GM19452 (cell line): ENCODE data around the gene KLF17.

ENCODE experiments used
- ATAC-seq: cut with Tn5 transposase; IDR thresholded peaks from one replicate; pipeline ENCODE4 v1.9.1; 2021; ENCODE audit not compliant: unreplicated experiment

KLF17 gene, protein sequence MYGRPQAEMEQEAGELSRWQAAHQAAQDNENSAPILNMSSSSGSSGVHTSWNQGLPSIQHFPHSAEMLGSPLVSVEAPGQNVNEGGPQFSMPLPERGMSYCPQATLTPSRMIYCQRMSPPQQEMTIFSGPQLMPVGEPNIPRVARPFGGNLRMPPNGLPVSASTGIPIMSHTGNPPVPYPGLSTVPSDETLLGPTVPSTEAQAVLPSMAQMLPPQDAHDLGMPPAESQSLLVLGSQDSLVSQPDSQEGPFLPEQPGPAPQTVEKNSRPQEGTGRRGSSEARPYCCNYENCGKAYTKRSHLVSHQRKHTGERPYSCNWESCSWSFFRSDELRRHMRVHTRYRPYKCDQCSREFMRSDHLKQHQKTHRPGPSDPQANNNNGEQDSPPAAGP

DNA sequence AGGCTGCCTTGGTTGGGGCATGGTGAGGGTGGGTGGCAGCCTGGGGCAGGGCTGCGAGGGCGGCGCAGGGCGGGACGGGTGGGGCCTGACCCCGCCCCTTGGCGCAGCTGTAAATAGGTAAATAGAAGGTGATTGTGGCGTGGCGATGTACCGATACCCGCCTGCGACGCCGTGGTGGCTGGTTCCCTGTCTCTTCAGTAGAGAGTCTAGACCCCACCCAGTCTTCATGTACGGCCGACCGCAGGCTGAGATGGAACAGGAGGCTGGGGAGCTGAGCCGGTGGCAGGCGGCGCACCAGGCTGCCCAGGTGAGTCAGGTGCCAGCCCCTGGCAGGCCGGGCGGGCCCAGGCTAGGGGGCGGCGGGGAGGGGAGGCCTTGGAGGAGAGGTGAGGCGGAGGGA, at the start of gene KLF17:
TSS of gene KLF17 (plus strand) at position 140 of the 400 bp plus-strand sequence. CDS start at position 227, 87 bp downstream.
- no peak for ATAC-seq

DNA sequence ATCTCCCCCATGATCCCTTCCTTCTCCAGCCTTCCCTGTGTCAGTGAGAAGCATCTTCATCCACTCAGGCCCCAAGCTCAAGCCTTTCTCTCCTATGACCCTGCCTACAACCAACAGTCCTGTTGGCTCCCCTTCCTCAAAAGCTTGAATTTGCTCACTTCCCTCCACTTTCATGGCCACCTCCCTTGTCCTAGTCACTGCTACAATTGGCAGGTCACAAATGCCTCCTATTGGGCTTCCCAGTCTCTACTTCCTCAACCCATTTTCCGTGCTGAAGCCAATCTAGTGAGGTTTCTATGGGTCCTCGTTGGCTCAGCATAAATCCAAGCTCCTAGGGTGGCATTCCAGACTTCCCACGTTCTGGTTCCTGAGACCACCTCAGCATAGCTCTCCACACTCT, 47.2 kb upstream of the KLF17 start:
- no peak for ATAC-seq

DNA sequence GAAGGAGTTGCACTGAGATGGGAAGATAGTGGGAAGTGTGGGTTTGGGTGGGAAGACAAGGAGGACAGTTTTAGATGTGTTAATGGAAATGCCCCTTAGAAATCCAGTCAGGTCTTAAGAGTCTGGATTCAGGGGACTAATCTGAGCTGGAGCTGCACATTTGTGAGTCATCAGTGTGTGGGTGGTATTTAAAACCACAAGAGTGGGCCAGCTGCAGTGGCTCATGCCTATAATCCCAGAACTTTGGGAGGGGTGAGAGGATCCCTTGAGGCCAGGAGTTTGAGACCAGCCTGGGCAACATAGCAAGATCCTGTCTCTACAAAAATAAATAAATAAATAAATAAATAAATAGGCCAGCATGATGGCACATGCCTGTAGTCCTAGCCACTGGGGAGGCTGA, 46.4 kb upstream of the KLF17 start:
- no peak for ATAC-seq

DNA sequence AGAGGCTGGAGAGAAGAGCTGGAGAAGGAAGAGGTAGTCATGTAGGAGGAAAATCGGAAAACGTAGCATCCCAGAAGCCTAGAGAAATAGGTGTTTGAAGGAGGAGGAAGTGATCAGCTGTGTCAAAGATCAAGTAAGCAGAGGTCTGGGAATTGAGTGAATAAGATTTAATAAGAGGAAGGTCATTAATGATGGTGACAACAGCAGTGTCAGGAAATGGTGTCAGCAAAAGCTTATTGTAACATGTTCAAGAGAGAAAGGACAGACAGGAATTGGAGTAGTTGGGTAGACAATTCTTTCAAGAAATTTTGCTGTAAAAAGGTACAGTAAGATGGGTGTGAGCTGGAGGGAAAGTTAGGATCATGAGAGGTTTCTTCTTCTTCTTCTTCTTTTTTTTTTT, 45.8 kb upstream of the KLF17 start:
- no peak for ATAC-seq

DNA sequence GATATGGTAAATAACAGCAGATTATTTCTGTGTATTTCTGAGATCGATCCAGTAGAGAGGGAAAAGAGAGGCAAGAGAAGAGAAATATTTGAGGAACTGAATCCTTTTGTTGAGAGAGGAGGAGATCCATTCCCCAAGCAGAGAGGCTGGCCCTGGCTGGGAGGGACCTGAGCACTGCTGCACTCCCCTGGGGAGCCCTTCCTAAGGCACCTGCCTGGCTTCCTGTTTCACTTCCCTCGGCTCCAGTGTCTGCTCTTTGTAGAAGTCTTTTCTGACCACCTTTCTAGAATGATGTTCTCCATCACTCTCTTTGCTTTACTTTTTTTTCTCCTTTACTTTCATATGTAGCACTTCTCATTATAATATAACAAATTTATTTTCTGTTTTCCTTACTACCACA, 45.1 kb upstream of the KLF17 start:
- no peak for ATAC-seq

DNA sequence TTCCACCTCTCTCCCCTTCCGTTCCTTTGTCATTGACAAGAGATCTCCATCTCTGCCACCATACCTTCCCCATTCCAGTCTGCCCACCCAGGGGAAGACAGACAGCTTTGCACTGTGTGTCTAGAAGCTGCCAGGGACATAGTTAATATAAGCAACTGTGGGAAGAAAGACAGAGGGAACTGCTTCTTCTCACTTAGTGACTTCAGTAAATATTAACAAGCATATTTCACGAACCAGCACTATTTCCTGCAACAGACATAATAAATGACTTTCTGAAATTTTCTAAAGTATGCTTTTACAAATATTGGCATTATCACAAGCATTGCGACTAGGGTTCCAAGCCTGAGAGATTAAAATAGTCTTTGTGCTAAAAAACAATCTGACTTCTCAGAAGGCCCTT, 44.2 kb upstream of the KLF17 start:
- ATAC-seq: no peak

DNA sequence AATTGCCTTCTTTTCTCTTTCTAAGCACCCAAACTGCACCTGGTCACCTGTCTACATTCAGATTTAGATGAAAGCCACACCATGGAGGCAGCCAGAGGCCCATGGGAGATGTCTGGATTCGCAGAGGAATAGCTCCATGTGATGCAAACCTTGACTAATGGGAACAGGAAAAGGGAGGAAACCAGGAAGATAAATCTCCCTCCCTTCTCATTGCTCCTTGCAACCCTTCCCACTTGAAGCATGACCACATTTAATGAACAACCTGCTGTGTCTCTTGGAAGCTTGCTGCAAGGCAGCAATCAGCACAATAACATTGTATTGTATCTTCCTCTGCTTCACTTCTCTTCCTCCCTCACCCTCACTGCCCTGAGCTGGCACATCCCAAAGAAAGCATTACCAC, 42.6 kb upstream of the KLF17 start:
- no peak for ATAC-seq

DNA sequence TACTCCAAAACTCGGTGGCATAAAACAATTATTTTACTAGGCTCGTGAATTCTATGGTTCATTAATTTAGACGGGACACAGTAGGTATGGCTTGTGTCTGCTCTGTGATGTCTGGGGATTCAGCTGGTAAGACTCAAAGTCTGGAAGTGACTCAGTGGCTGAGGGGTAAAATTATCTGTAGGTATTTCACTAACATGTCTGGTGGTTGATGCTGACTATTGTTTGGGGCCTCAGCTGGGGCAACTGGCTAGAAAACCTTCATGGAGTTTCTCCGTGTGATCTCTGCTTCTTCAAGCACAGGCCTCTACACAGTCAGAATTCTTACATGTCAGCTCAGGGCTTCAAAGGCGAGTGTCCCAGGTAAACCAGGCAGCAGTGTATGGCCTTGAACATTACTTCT, 41.2 kb upstream of the KLF17 start:
- ATAC-seq: no peak

DNA sequence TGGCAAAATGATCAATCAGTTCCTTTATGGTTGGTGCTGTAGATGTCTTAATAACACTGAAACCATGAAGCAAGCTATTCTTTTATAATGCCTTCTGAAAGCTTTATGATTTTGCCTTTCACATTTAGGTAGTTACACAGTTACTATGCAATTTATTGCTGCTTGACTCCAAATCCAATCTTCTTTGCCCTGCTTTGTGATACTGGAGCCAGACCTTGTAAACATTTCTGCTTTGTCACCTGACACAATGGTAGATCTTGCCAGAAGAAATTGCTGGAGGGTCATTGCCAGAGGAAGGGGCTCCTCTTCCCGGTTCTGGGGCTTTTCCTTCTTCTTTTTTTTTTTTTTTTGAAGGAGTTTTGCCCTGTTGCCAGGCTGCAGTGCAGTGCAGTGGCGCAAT, 40.5 kb upstream of the KLF17 start:
- no peak for ATAC-seq

DNA sequence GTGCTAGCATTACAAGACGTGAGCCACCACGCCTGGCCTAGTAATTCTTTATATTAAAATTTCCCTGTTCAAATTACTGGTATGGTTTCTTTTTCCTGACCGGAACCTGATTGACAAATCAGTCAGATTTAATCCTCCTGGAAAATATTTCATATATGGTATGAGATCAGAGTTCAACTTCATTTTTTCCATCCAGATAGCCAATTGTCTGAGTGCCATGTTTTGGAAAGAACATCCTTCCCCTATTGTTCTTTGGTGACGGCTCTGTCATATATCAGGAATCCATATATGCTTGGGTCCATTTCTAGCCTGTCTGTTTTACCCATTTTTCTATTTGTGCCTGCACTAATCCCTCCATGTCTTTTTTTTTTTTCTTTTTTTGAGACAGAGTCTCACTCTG, 39.1 kb upstream of the KLF17 start:
- no peak for ATAC-seq

DNA sequence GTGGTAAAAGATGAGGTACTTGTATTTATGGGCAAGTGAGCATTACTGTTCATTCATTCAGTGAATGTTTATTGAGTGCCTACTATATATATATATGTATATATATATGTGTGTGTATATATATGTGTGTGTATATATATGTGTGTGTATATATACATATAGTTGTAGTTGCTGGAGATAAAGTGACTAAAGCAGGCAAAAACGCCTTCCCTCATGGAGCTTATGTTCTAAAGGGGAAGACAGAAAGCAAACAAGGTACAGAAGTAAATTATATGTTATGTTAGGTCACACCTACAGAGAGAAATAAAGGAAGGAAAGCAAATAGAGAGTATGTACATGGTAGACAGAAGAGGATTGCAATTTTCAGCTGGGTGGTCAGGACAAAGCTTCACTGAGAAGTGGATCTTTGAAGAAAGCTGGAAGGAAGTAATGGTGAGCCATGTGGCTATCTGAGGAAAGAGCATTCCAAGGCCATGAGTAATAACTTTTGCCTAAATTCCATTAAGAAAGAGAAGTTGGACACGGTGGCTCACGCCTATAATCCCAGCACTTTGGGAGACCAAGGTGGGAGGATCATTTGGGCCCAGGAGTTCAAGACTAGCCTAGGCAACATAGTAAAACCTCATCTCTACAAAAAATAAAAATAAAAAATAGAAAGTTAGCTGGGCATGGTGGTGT, 33.5 kb upstream of the KLF17 start:
- ATAC-seq: no peak

DNA sequence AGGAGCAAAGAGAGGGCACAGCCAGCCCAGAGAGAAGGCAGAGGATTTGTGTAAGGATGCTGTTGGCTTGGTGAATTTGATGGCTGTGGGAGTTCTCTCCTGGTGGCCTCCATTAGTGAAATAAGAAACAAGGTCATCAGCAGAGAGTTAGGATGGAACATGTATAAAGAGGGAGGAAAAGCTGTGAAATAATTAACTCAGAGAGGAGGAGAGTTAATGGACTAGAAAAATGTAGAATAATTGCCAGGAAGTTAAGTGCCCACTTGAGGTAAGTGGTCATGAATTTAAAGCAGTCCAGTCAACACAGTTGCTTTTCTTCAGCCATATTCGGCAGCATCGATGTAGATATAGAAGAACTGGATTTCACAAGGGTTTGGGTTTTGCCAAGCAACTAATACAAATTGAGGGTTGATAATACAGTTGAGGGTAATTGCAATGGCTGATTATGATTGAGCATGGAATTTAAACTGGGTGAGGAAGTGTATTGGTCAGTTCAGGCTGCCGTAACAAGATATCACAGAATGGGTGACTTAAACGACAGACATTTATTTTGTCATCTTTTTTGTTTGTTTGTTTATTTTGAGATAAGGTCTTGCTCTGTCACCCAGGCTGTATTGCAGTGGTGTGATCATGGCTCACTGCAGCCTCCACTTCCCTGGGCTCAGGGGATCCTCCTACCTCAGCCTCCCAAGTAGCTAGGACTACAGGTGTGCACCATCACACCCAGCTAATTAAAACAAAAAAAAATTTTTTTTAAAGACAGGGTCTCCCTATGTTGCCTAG, 31.7 kb upstream of the KLF17 start:
- ATAC-seq: no peak

DNA sequence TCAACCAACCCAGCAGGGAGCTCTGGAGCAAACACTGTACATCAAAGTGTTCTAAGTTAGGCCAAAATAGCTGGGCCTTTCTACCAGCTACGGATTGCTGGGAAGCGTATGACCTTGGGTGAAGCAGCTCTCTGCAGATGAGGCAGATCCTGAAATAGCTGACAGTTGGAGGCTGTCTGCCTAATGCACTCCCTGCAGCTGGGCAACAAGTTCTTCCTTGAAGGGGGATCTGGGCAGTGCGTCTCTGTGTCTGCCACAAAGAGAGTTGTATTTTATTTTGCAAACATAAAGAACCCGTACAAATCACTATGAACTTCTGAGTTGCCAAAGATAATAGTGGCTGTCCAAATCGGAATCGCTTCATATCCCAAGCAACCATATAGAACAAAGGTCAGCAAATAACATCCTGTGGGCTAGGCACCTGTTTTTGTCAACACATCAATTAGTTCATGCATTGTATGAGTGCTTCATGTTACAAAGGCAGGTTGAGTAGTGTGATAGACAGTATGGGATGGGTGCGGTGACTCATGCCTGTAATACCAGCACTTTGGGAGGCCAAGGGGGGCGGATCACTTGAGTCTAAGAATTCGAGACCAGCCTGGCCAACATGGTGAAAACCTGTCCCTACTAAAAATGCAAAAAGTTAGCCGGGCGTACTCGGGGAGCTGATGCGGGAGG, 29.1 kb upstream of the KLF17 start:
- ATAC-seq: no peak

DNA sequence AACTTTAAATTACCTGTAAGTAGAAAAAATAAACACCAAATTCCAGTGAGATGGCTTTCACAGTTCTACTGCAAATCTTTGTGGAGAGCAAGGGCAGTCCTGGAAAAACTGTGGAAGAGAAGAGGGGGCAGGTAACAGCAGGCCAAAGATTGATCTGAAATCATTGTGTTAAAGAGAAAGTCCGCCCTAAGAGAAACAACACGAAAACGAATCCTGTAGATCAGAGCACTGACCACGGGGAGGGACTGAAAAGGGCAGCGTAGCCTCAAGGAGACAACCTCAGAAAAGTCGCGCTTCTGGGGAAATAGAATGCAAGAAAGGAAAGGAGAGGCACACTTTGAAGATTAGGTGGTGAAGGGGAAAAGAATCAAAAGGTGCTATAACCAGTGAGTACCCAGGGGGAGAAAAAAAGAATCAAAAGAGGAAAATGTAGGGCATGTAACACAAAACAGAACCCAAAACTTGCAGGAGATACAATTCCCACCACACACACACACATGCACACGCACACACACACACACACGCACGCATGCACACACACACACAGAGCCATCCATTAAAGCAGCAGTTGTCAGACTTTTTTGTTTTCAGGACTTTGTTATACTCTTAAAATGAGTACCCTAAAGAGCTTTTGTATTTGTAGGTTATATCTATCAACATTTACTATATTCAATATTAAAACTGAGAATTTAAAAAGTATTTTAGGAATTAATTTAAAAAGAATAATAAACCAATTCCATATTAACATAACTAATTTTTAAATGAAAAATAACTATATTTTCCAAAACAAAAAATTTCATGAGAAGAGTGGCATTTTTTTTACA, 28.0 kb upstream of the KLF17 start:
- no peak for ATAC-seq

DNA sequence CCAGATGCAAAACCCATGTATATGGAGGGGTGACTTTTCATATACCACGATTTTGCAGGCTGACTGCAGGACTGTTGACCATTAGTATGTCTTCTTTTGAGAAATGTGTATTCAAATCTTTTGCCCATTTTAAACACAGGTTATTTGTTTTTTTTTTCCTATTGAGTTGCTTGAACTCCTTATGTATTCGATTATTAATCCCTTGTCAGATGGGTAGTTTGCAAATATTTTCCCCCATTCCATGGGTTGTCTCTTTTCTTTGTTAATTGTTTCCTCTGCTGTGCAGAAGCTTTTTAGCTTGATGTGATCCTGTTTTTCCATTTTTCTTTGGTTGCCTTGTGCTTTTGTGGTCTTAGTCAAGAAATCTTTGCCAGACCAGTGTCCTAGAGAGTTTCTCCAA, 24.6 kb upstream of the KLF17 start:
- ATAC-seq: no peak

DNA sequence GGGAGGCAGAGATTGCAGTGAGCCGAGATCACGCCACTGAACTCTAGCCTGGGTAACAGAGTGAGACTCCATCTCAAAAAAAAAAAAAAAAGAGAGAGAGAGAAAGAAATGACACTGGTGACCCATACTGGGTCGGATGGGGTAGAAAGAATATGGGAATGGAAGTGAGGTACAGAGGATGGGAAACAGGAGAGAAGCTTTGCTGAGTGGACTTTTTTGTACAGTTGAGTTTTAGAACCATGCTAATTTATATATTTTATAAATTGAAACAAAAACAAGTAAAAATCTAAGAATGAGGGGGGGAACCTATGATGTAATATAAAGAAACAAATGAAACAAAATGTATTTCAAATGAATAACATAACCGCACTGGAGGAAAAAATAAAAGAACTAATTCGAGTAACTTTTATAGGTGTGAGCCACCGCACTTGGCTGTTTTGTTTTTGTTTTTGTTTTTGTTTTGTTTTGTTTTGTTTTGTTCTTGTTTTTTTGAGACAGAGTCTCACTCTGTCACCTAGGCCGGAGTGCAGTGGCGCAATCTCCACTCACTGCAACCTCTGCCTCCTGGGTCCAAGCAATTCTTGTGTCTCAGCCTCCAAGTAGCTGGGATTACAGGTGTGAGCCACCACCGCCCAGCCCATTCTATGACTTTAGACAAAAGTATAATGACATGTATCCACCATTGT, 18.3 kb upstream of the KLF17 start:
- no peak for ATAC-seq

DNA sequence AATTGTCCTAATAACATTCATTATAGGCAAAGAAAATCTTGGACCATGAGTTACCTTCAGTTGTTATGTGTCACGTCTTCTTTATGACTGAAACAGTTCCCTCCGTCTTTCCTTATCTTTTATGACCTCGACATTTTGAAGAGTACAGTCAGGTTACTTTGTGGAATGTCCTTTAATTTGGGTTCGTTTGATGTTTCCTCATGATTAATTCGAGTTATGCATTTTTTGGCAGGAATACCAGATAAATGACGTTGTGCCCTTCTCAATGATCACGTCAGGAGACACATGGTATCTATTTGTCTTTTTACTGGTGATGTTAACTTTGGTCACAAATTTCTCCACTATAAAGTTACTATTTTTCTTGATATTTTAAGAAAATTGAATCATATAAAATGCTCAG, 17.3 kb upstream of the KLF17 start:
- ATAC-seq: no peak

DNA sequence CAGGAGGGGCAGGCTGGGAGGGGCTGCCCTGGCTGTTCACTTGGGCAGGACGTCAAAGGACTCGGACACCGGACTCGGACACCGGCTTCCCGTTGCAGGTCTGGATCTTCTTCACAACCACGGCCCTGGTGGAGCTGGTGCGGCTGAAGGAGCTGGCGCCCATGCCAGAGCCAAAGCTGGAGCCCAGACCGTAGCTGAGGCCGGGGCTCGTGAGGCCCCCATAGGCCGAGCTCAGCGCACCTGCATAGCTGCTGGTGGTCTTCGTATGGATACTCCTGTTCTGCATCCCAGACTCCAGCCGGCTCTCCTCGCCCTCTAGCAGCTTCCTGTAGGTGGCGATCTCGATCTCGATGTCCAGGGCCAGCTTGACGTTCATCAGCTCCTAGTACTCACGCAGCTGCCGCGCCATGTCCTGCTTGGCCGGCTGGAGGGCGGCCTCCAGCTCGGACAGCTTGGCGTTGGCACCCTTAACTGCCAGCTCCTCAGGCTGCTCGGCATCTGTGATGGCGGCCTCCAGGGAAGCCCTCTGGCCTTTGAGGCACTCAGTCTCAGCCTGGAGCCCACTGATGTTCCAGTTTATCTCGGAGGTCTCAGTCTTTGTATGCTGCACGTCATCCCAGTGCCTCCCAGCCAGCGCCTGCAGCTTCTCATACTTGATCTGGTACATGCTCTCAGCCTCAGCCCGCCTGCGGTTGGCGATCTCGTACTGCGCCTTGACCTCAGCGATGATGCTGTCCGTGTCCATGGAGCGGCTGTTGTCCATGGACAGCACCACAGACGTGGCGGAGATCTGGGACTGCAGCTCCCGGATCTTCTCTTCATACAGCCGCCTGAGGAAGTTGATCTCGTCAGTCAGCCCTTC, 15.1 kb upstream of the KLF17 start:
- ATAC-seq: no peak

DNA sequence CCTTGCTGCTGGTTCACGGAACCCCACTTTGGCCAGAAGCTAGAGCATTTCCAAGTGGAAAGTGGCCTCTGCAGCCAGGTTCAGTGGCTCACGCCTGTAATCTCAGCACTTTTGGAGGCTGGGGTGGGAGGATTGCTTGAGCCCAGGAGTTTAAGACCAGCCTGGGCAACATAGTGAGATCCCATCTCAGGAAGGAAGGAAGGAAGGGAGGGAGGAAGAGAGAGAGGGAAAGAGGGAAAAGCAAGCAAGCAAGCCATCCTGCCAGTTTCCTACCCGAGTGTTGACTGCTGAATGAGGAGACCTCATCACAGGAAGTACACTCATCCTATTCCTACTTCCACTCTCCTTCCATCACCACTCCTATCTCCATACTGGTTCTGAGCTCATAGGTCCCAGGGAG, 12.8 kb upstream of the KLF17 start:
- ATAC-seq: no peak
